Nucleus accumbens (tissue), 56 donors: ENCODE data around the gene EXOC6.
"Not testable (repeated sequence)": the region's sequence is repeated elsewhere in the genome, so short reads cannot be mapped to it uniquely, and the experiment has no call there.

Source experiments
- DNase-seq, 56 donors: peaks; one replicate each; lab custom pipeline; 2025; lab: John Stamatoyannopoulos, UW

The EXOC6 gene

DNA sequence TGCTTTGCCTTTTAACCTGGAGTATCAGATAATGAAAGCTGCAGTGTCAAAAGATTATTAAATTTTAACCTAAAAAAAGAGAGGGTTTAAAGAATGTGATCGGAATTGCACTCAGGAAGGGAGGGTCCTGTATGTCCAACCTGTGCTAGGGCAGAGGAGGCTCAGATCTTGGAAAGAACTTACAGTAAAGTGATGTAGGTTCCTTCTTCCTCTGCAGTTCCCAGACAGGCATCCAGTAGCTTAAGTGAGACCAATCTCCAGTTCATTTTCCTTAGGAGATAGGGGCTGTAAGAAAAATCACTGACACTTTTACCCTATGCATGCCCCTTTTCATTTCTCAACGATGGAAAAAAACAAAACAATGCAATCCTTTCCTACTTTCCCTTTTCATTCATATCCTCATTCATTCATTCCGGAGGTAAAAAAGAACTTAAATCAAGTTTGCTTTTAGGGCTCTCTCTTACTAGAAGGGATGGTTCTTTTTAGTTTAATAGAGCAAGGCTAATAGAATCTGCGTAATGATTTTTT lies 28.3 kb downstream of the EXOC6 start:
- DNase-seq: no peak

DNA sequence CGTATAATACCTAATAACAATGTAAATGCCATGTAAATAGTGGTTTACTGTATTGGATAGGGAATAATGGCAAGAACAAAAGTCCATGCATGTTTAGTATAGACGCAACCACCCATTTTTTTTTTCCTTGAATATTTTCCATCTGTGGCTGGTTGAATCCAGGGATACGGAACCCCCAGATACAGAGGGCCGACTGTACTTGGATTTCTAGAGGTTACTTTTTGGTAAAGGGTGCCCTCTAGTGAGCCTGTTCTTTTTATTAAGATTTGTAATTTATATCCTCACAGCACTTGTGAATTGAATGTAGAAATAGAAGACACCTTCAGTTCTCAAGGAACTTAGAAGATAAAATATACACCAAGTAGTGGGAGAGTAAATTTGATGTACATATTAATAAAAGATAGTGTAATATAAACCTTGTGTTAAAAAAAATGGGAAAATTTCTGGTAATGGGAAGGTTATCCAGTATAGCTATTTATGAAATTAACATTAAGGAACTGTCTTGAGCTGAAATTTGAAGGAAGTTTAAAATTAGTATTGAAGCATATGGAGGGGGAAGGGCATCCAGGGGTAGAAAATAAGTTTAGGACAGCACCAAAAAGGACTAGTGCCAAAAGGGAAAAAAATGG lies 32.0 kb downstream of the EXOC6 start:
- DNase-seq: peak in 4 of 56 donors; percentile 1 to 14 (median 2)

DNA sequence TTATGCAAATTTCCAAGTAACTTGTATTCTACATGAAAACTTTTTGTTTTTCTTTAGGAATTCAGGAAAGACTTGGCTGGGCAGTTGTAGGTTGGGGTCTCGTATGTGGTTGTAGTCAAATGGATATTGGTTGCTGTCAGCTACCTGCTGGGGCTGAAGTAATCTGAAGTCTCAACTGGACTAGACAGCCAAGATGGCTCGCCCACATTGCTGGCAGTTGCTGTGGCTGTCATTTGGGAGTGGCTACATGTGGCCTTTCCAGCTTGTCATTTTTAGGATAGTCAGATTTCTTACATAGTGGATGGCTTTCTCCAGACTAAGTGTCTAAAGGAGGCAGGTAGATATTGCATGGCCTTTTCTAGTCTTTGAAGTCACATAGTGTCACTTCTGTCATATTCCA lies 32.6 kb downstream of the EXOC6 start:
- no peak for DNase-seq

- no peak for DNase-seq
Measured at GRCh38 chr10:92886334-92886961, 38.1 kb downstream of the EXOC6 start.

DNA sequence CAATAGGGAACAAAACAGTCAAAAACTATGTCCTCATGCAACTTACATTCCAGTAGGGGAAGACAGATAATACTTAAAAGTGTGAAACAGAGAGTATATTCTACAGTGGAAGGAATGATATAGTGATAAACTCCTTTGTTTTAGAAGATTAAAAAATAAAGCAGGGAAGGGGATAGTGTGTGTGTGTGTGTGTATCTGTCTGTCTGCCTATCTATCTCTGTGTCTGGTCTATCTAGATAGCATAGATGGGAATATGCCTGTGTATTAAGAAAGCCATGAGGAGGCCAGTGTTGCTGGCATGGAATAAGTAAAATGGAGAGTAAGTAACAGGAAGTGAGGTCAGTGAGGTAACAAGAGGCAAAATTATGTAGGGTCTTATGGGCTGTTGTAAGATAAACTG lies 42.2 kb downstream of the EXOC6 start:
- no peak for DNase-seq

DNA sequence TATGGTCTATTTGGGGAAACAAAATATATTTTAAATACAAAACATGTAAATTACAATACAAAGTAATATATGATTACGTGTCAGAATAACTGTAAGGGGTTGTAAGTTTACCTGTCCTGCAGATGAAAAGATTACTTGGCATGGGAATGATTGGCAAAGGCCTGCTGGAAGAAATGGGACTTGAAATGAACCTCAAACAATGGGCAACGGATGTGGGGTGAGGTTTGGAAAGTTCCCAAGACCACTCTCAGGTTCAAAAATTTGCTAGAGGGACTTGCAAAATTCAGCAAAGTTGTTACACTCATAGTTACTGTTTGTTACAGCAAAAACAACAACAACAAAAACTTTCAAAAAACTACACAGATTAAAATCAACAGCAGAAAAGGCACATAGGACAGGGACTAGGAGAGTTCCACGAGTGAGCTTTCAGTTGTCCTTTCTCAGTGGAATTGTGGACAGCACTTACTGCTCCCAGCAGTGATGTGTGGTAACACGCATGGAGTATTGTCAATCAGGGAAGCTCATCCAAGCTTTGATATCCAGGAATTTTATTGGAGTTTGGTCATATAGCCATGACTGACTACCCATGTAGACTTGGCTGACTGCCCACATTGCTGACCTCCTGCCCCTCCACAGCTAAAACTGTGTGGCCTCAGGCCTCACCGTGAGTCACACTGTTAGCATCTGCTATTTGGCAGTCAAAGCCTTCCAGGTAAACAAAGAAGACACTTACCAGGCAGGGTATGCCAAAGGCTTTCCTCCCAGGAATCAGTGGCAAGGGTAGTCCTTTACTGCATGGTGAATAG lies 43.8 kb downstream of the EXOC6 start:
- peak in 1 of 56 donors; percentile 24 for DNase-seq

DNA sequence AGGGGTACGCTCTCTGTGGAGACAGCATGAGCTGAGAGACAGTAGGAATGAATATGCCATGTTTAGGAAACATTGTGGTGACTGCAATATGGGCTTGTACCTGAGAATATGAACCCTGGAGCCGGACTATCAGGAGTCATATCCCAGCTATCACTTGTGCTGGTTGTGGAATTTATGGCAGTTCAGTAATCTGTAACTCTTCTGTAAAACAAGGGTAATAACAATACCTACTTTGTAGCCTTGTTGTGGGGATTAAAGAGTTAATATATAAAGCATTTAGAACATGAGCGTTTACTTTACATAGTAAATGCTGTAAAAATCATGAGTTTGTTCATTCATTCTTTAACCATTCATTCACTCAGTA lies 44.4 kb downstream of the EXOC6 start:
- DNase-seq: no peak

- DNase-seq: no peak
Measured at GRCh38 chr10:92894081-92894655, 45.8 kb downstream of the EXOC6 start.

- no peak for DNase-seq
Measured at GRCh38 chr10:92897916-92898315, 49.6 kb downstream of the EXOC6 start.

- DNase-seq: no peak
Measured at GRCh38 chr10:92901819-92902251, 53.5 kb downstream of the EXOC6 start.

- DNase-seq: no peak
Measured at GRCh38 chr10:92903633-92904032, 55.3 kb downstream of the EXOC6 start.

DNA sequence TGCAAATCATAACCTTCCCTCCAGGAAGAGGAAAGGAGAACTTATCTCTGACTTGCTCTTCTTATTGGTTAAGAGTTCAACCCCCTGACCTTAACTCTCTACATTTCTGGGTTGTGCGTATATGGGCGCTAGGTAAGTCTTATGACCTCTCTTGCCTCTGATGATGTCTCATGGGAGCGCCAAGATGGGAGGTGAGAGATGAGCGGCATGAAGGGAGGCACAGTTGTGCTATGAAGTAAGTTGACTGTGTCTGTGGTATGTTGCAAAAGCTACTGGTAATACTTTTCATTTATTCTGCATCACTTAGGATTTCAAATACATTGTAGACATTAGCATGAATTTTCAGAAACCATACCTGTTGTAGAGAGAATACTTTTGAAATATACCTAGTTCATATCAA lies 59.0 kb downstream of the EXOC6 start:
- no peak for DNase-seq

DNA sequence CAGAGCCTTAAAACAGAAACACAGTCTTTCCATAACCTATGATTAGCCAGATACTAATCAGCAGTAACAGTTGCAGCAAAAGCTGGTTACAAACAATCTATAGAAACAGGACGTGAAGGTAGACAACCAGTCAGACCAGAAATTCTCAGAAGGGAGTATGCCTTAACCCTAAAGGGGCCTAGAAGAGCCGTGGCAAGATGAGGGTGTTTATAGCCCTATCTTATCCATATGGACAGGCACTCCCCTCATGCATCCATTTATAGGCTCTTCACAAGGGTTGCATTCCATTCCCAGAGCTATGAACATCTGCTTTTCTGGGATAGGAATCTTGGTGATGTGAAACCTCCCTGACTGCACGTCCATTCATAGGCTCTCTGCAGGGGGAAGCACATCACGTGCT lies 64.3 kb downstream of the EXOC6 start:
- not testable (repeated sequence) for DNase-seq

DNA sequence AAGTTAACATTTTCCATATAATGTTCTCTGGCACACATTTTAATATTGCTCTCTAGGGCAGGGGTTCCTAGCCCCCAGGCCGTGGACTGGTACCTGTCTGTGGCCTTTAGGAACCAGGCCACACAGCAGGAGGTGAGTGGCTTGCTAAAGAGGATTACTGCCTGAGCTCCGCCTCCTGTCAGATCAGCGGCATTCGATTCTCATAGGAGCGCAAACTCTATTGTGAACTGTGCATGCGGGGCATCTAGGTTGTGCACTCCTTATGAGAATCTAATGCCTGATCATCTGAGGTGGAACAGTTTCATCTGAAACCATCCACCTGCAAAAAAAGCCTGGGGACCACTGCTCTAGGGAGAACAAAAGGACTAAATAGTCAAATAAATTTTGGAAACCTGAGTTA lies 65.7 kb downstream of the EXOC6 start:
- DNase-seq: no peak

DNA sequence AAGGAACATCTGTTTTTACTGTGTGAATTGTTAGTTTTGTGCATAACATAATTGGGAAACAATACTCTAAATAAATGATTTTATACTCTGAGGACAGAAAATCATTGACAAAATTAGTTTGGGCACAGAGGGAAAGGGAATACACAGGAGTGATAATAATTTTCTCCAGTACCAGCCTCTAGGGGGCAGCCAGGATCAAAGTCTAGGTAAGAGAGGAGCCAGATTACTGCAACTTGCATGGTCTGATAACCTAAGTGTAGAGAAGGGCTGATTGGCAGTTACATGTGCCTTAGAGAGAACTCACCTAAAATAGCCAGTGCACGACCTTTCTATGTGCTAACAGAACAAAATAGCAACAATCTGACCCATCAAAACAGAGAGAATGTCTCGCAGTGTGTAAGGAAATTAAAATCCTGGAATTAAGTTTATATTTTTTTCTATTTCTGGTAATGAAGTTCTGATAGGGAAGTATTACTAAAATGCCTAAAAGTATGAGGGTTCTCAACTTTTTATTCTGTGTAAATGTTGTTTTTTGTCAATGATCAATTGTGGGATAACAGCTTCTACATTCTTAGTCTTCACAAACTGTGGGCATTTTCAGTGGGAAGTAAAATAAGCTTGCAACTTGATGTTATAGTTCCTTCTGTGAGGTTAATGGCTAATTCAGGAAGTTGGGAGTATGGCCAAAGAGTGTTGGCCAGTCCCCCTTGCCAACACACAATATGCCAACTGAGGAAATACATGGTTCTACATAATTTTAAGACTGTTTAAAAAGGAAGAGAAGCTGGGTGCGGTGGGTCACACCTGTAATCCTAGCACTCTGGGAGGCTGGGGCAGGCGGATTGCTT lies 66.4 kb downstream of the EXOC6 start:
- DNase-seq: peak in 17 of 56 donors; percentile 1 to 52 (median 17)

DNA sequence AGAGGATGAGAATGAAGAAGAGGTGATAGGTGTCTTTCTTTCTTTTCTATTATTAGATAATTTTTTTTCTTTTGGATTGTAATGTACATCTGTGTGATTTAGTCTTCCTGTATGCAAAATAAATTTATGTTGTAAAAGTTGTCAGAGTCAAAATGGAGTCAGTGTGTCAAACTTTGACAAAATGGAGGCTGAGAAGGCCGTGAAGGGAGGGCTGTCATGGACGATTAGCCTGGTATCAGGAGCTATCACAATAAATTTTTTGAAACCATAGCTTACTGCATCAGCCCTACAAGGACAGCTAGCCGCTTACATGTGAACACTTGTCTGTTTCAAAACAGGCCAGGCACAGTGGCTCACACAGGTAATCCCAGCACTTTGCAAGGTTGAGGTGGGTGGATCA lies 67.6 kb downstream of the EXOC6 start:
- no peak for DNase-seq

GRCh38 chr10:92916433-92916832 lies 68.1 kb downstream of the EXOC6 start:
- DNase-seq: no peak

DNA sequence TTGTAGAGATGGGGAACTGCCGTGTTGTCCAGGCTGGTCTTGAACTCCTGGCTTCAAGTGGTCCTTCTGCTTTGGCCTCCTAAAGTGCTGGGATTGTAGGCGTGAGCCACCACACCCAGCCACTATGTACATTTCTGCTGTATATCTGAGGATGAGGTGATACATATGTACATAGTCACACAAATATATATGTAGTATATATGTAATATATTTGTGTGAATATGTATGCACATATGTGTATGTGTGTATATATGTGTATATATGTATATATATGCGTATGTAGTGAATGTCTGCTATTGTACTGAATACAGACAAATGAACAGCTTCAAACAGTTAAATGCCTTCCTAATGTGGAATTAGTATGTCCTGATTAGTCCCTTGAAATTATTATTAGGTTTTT lies 70.3 kb downstream of the EXOC6 start:
- no peak for DNase-seq

GRCh38 chr10:92920866-92921265 lies 72.5 kb downstream of the EXOC6 start:
- no peak for DNase-seq

- DNase-seq: no peak
Measured at GRCh38 chr10:92923416-92923815, 75.1 kb downstream of the EXOC6 start.
